ENCODE measurements around the gene GRIN2A. TPM values are rescaled to one million over a fixed set of nuclear protein-coding genes. Genes with fewer than 3 reads are reported as not detected.

GRIN2A gene
- total and polyA plus RNA-seq, 2 donors (not counting 3 experiments of a cell fraction or from before 2014, with no cell fraction given) = not detected

- ChIA-PET POLR2A (no interaction called here), CTCF (no interaction called here)
- no peak for FAIRE-seq
These were observed 71.0 kb downstream of the GRIN2A start for GRCh38 chr16:10111156-10111761.

GRCh38 chr16:10110552-10110951, 71.7 kb downstream of the GRIN2A start:
- H3K79me2 ChIP-seq (ENCODE audit: control insufficient read depth, insufficient read depth, low read length) = no peaks in the 10 kb centered on the region
- dilution Hi-C loops (cut with MboI; ENCODE audit: extremely low pct_ligation_motif_present, low sequenced_read_pairs) (no loop called here), intact Hi-C loops (cut with micrococcal nuclease) (no loop called here)
- no peaks in the 10 kb centered on the region for H3K27me3 ChIP-seq (ENCODE audit: control insufficient read depth in 2 of 2, insufficient read depth in 2 of 2, low read length in 2 of 2)
- TF ChIP-seq CTCF (IDR thresholded peaks at IDR 0.05; ENCODE audit: extremely low read depth in 1 of 2, insufficient read depth in 1 of 2, low read depth in 1 of 2, low read length in 2 of 2) (no peak), POLR2AphosphoS5 (IDR thresholded peaks at IDR 0.05; ENCODE audit: insufficient read depth, low read depth, low read length) (no peak), POLR2A (IDR thresholded peaks at IDR 0.05; ENCODE audit: low read depth, low read length) (no peak), GATA2 (IDR thresholded peaks at IDR 0.05; ENCODE audit: insufficient read depth, insufficient read length, low read depth, low read length) (no peak), EZH2 (IDR thresholded peaks at IDR 0.05; ENCODE audit: borderline replicate concordance, low read depth, low read length, severe bottlenecking) (no peak), MYC (IDR thresholded peaks at IDR 0.05; ENCODE audit: low read depth, low read length) (no peak), JUN (IDR thresholded peaks at IDR 0.05; ENCODE audit: borderline replicate concordance, insufficient read depth, insufficient read length, low read depth) (no peak), MAX (IDR thresholded peaks at IDR 0.05; ENCODE audit: insufficient read depth, insufficient read length) (no peak), FOS (IDR thresholded peaks at IDR 0.05; ENCODE audit: borderline replicate concordance, insufficient read depth, low read length) (no peak)
- H3K9me3 ChIP-seq (replicated peaks; ENCODE audit: control insufficient read depth, insufficient read depth, low read length) = peaks cover 4% of the 10 kb centered on the region
- BruUV-seq (replicated peaks) = no TSS peak
- H4K20me1 ChIP-seq (replicated peaks; ENCODE audit: control insufficient read depth, extremely low read depth, insufficient read depth, low read length) = no peaks in the 10 kb centered on the region
- no peaks in the 10 kb centered on the region for H3K36me3 ChIP-seq (ENCODE audit: control insufficient read depth in 2 of 2, extremely low read depth in 1 of 2, insufficient read depth in 2 of 2, low read length in 2 of 2)
- no peak overlapping the region for H3K9ac ChIP-seq (replicated peaks; ENCODE audit: extremely low read depth, insufficient read depth, low read length)
- H3K4me3 ChIP-seq (replicated peaks in 1 of 3; ENCODE audit: insufficient read depth in 1 of 3, low read depth in 1 of 3, low read length in 3 of 3) = no peak overlapping the region
- POLR2A ChIA-PET = no interaction called here
- FAIRE-seq = no peak
- no peak overlapping the region for H2AFZ ChIP-seq (ENCODE audit: low read depth, low read length)
- H3K4me1 ChIP-seq (ENCODE audit: control insufficient read depth, extremely low read depth, insufficient read depth, low read length) = no peaks in the 10 kb centered on the region
- H3K27ac ChIP-seq (ENCODE audit: insufficient read depth, low read depth, low read length) = no peak overlapping the region
- CTCF ChIA-PET = no interaction called here
- DNase-seq (ENCODE audit: low read depth, low spot score) = no peak
- no peaks in the 10 kb centered on the region for H3K9me1 ChIP-seq (replicated peaks; ENCODE audit: control insufficient read depth, extremely low read depth, insufficient read depth, low read length)
- H3K4me2 ChIP-seq (ENCODE audit: insufficient read depth, low read length) = no peak overlapping the region

More at GRCh38 chr16:10111156-10111761, 71.0 kb downstream of the GRIN2A start:
- no peaks in the 10 kb centered on the region for H3K27me3 ChIP-seq (ENCODE audit: control insufficient read depth in 2 of 2, insufficient read depth in 2 of 2, low read length in 2 of 2)
- no peak for DNase-seq (ENCODE audit: low read depth, low spot score)
- H3K4me3 ChIP-seq (replicated peaks in 1 of 3; ENCODE audit: insufficient read depth in 1 of 3, low read depth in 1 of 3, low read length in 3 of 3) = no peak overlapping the region
- no peaks in the 10 kb centered on the region for H3K79me2 ChIP-seq (ENCODE audit: control insufficient read depth, insufficient read depth, low read length)
- H2AFZ ChIP-seq (ENCODE audit: low read depth, low read length) = no peak overlapping the region
- H4K20me1 ChIP-seq (replicated peaks; ENCODE audit: control insufficient read depth, extremely low read depth, insufficient read depth, low read length) = no peaks in the 10 kb centered on the region
- H3K9me1 ChIP-seq (replicated peaks; ENCODE audit: control insufficient read depth, extremely low read depth, insufficient read depth, low read length) = no peaks in the 10 kb centered on the region
- H3K36me3 ChIP-seq (ENCODE audit: control insufficient read depth in 2 of 2, extremely low read depth in 1 of 2, insufficient read depth in 2 of 2, low read length in 2 of 2) = no peaks in the 10 kb centered on the region
- intact Hi-C loops (cut with micrococcal nuclease) (no loop called here), dilution Hi-C loops (cut with MboI; ENCODE audit: extremely low pct_ligation_motif_present, low sequenced_read_pairs) (no loop called here)
- no TSS peak for BruUV-seq (replicated peaks)
- no peak overlapping the region for H3K27ac ChIP-seq (ENCODE audit: insufficient read depth, low read depth, low read length)
- H3K4me1 ChIP-seq (ENCODE audit: control insufficient read depth, extremely low read depth, insufficient read depth, low read length) = no peaks in the 10 kb centered on the region
- H3K9me3 ChIP-seq (replicated peaks; ENCODE audit: control insufficient read depth, insufficient read depth, low read length) = peaks cover 4% of the 10 kb centered on the region
- H3K4me2 ChIP-seq (ENCODE audit: insufficient read depth, low read length) = no peak overlapping the region
- no peak for TF ChIP-seq POLR2A (IDR thresholded peaks at IDR 0.05; ENCODE audit: low read depth, low read length)
- TF ChIP-seq EZH2 (IDR thresholded peaks at IDR 0.05; ENCODE audit: borderline replicate concordance, low read depth, low read length, severe bottlenecking) = no peak
- H3K9ac ChIP-seq (replicated peaks; ENCODE audit: extremely low read depth, insufficient read depth, low read length) = no peak overlapping the region
